GM18951 (cell line): ENCODE data around the gene IRF8.
"Not testable (repeated sequence)": the region's sequence is repeated elsewhere in the genome, so short reads cannot be mapped to it uniquely, and the experiment has no call there.

Experiments used
- POLR2A ChIP-seq: IDR thresholded peaks from 4 replicates; pipeline ENCODE4 v1.6.1; 2011; ENCODE audit warnings: mild to moderate bottlenecking; ENCODE audit not compliant: insufficient read length, insufficient read depth; ENCODE audit errors: extremely low read depth
- in situ Hi-C: fragments of 300-500 bp; cut with MboI; formaldehyde crosslinking; loops from one replicate; pipeline ENCODE4 v1.12.0; 2022; ENCODE audit warnings: low sequenced_read_pairs, mixed read lengths, inconsistent platforms; ENCODE audit not compliant: unreplicated experiment

IRF8 gene

DNA sequence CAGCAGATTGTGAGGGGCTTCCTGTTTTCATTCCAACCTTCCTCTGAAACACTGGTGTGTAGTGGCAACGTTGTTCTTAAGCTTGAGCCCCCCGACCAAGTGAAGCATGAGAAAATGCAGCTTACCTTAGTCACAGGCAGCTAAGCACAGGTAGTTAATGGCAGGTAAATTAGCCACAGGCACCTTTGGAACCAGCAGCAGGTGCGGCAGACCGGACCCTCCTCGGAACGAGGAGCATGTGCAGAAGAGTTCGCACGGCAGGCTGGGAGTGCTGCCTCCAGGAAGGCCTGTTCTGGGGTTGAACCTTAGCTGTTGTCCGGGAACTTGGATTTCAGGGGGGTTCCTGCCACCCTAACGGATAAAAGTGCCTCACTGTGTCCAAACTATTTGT, 7.2 kb upstream of the IRF8 start:
- no peak for TF ChIP-seq POLR2A
- in situ Hi-C loops: loop anchor here (10.0 kb wide), 1 partner anchor 123 kb away; no protein-coding TSS in a partner anchor

DNA sequence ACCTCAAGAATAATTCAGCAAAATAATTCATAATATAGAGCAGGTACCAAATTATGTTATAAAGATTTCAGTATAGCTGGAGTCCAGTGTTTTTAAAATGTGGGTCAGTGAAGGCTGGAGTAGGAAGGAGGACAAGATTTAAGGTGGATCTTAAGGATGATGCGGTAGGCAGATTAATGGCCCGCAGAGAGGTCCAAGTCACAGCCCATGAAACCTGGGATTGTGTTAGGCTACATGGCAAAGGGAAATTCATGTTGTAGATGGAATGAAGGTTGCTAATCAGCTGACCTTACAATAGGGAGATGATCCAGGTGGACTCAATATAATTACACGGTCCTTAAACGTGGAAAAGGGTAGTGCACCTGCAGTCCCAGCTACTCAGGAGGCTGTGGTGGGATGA, 6.2 kb upstream of the IRF8 start:
- TF ChIP-seq POLR2A: no peak
- in situ Hi-C loops: loop anchor here (10.0 kb wide), 1 partner anchor 122 kb away; no protein-coding TSS in a partner anchor

DNA sequence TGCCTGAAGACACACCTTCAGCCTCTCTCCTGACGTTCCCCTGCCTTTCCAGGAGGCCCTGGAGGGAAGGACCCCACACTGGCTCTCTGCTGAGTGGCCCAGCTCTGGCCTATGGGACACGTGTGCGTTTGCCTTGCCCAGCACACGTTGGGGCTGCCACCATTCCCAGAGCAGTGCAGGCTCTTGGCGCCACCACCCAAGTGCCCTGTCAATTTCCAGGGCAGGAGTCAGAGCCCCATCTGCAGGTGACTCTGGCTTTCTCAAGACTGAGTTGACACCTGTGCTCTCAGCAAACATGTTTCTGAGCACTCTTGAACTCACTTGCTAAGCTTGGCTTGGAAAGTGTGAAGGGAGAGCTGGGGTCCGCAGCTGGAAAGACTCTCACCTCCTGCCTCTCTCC, 4.7 kb upstream of the IRF8 start:
- TF ChIP-seq POLR2A: no peak
- in situ Hi-C loops: loop anchor here (10.0 kb wide), 1 partner anchor 121 kb away; no protein-coding TSS in a partner anchor

DNA sequence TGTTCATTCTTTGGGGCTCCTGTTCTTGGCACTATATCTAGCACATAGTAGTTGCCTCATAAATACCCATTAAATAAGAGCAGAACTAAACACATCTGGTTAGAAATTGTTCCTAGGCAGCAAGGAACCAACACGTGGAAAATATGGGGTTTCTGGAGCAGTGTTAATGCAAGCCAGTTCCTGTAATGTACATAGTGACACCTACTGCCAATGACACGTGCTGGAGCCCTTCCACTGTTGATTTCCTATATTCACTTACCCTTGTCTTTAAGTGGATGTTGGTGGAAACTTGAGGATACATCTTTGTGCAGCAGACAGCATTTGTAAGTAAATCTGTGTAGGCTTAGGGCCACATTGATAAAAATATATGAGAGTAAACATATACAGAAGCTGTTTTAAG, 1.6 kb upstream of the IRF8 start:
- no peak for TF ChIP-seq POLR2A
- in situ Hi-C loops: loop anchor here (10.0 kb wide), 1 partner anchor 117 kb away; no protein-coding TSS in a partner anchor

DNA sequence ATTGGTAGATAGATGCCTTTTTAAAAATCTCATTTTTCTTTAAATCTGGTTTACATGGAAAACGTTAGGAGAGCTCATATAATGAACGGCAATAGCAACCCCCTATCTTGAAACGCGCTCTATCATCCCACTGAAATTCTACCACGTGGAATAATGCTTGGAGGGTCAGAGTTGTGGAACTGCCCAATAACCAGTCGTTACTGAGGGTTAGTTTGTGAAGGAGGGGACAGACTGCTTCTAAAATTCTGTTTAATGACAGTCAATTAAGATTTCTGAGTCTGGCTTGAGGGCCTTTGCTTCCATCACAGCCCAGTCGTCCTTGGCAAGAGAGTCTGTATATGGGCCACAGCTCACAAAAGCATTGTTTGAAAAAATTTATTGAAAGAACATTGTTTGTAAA, 482 bp downstream of the IRF8 start:
- in situ Hi-C loops: loop anchor here (10.0 kb wide), 1 partner anchor 115 kb away; no protein-coding TSS in a partner anchor
- no peak for TF ChIP-seq POLR2A

DNA sequence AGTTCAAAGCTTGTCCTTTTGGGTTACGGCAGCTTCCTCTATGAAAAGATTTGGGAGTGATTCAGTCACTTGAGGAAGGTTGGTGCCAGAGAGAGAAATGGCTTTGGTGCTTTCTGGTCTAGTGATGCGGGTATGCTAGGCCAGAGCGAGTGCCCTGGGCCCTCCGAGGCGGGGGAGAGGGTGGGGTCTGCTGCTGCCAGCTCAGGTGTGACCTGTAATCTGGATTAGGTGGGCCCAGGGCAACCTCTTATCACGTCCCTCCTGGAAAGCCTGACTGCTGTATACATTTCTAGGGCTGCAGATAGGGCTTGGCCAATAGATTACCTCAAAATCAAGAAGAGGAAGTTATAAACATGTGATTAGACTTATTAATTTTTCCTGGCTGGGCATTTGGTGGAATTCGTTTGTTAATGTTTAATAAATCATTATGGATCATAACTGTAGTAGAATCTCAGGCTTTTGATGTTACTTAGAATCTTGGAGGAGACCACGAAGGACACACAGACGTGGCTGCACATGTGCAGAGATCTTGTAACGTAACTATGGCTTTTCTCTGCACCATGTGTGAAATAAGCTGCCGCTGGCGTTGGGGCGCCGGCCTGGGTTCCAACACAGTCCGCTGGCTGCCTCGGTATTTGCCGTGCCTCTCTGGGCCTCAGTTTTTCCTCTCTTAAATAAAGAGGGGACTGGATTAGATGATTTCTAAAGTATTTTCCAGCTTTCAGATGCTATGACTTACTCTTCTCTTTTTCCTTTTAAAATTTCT, 1.2 kb downstream of the IRF8 start:
- in situ Hi-C loops: loop anchor here (5.0 kb wide), 1 partner anchor 92 kb away; no protein-coding TSS in a partner anchor

DNA sequence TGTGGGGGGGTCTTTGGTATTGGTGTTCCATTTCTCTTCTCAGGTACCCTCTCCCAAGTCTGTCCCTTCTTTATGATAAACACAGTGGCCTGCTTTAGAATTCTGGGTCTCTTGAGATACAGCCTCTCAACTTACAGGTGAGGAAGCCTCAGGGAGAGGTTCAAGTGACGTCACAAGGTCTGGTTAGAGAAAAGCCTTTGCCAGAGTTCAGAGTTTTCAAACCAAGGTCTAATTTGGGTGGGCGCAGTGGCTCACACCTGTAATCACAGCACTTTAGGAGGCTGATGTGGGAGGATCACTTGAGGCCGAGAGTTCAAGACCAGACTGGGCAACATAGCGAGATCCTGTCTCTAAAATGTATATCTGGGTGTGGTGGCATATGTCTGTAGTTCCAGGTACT, 2.1 kb downstream of the IRF8 start:
- no peak for TF ChIP-seq POLR2A
- in situ Hi-C loops: loop anchor here (5.0 kb wide), 1 partner anchor 91 kb away; no protein-coding TSS in a partner anchor

More for the DNA sequence above, 1.2 kb downstream of the IRF8 start:
- no peak for TF ChIP-seq POLR2A

DNA sequence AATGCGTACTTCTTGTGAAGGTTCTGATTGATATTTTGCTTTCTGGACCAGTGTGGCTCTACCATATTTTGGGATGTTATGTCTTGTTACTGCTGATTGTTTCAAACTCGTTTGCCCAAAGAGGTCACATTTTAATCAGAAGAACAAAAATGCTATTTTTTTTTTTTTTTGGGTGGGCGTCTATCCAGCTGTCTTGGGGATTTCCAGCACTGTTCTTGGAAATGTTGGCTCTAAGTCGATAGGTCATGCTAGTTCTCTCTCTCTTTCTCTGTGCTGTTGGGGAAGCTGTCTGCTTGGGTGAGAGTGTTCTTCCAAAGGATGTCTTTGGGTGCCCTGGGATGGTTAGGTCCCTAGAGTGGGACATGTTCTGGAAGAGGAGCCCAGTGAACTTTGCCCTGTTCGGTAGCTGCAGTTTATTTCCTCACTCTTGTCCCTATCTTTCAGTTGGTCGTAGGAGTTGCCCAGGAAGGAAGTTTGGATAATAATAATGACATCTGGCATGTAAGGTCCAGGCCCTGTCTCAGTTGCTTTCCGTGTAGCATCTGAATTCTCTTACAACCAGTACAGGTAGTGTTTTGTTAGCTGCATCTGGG, 2.9 kb downstream of the IRF8 start:
- no peak for TF ChIP-seq POLR2A
- in situ Hi-C loops: loop anchor here (5.0 kb wide), 1 partner anchor 90 kb away; no protein-coding TSS in a partner anchor

DNA sequence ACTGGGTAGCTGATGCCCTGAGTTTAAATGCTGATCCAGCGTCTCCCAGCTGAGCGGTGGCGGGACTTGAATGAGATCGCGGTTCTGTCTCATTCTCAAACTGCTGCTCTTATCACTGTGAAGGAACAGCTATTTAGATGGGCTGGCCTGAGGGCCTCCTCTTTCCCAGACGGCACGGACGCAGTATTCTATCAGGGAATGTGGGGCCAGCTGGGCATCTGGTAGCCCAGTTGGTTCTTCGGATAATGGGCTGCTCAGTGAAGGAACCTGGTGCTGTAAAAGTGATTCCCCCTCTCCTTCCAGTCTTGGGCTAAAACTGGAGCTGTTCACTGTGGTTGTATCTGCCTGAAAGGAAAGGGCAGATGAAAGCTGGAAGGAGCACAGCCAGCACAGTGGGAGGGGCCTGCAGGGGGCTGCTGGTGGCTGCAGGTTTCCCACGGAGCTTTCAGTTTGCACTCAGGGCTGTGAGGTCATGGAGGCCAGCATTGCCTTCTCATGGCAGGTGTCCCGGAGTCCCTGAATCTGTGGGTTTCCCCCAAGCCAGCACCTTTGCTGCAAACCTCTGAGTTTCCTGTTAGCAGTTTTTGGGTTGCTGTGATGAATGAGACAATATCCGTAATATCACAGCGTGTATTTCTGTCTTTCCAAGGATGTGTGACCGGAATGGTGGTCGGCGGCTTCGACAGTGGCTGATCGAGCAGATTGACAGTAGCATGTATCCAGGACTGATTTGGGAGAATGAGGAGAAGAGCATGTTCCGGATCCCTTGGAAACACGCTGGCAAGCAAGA, 3.6 kb downstream of the IRF8 start:
- in situ Hi-C loops: loop anchor here (5.0 kb wide), 1 partner anchor 90 kb away; no protein-coding TSS in a partner anchor
- peak; percentile 46 for TF ChIP-seq POLR2A

DNA sequence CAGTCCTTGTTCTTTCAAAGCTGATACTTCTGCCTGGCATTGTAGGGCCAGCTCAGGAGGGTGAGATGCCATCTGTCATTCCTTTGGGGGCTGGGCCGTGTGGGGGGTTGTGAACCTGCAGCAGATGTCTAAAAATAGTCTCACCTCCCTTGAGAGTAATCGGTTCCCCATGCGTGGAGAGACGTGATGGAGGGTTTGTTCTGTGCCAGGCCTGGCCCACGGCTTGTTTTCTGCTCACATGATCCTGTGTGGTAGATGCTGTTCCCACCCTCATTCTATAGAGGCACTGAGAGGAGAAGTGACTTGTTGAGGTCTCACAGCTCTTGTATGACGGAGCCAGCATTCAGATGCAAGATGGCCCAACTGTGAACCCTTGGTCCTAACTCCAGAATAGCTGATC, 4.6 kb downstream of the IRF8 start:
- in situ Hi-C loops: loop anchor here (5.0 kb wide), 1 partner anchor 89 kb away; no protein-coding TSS in a partner anchor
- no peak for TF ChIP-seq POLR2A

DNA sequence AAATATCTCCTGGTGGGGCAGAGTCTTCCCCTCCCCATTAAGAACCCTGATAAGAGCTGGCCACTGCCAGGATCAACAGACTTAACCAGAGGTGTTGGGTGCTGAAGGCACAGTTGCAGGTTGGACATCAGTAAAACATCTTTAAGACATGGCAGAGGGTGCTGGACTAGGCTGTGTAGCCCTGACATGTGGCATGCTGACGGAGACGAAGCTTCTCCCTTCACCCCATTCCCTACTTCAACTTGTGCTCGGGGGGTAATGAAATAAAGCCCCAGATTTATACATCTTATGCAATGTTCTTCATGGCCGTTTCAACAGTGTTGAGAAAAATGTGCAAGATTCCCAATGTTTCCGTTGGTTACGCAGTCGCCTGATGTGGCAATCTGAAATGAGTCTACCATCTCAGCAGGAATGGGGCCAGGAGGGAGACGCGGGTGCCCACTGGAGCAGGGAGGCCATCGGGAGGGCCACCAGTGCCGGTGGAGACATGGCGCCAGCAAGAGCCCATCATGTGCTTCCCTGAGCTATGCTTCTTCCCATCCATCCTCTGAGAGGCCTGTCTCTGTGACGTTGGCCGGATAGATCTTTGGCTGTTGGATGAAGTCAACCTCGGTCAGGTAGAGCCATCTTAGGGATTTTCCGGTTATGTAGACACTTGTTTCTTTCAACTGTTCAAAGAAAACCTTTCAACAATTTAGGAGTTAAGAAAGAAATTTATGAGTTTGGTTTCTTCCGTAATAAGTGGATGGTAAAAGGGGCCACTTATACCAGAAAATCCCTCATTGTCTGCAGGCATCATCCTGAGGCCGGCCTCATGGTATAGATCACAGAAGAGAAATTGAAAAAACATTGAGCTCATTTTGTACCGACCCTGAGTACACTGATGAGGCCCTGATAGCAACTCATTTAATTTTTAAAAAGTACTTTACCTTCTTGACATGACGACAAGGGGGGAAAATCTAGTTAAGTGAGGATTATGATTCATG, 6.4 kb downstream of the IRF8 start:
- in situ Hi-C loops: no loop called here
- TF ChIP-seq POLR2A: no peak

DNA sequence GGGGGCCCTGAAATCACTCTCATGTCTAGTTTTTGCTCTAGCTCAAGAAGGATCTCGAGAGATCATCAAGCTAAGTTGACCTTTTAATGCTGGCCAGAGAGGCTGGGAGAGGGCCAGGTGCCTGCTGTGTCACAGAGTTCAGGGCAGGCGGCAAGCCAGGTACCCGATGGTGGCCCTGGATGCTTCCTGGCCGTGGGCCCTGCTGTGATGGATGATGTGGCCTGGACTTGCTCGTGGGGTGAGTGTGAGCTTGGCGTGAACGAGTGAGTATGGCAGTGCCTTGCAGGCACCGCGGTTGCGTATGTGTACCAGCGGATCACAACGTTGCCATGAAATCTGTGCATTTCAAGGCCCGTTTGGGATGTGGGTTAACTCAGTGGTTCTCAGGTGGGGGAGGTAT, 7.4 kb downstream of the IRF8 start:
- no peak for TF ChIP-seq POLR2A
- in situ Hi-C loops: no loop called here

DNA sequence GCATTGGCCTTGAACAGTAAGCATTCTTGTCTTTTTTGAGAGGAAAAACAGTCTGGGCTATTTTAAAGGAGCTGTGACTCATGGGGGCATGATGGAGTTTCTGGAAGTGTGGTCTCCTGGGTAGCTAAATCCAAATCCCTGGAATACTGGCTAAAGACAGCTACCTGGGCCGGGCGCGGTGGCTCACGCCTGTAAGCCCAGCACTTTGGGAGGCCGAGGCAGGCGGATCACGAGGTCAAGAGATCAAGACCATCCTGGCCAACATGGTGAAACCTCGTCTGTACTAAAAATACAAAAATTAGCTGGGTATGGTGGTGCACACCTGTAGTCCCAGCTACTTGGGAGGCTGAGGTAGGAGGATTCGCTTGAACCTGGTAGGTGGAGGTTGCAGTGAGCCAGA, 8.3 kb downstream of the IRF8 start:
- in situ Hi-C loops: not testable (repeated sequence)
